Testis (tissue), 3 donors: ENCODE results near the gene SREBF2. TPM values are rescaled to one million over a fixed set of nuclear protein-coding genes. Genes with fewer than 3 reads are reported as not detected.
A peak's percentile ranks its signal among the peaks of the same experiment; 100 is the strongest.

Source experiments
- DNase-seq: peaks from one replicate; pipeline ENCODE4 v3.0.0-alpha.2; 2019
- H3K27ac ChIP-seq, 2 donors: fragments of 200-600 bp; sonication (generic); one replicate each; pipeline ENCODE4 v1.5.1; 2019
- H3K27me3 ChIP-seq: fragments of 200-600 bp; sonication (generic); one replicate; pipeline ENCODE4 v1.5.1; 2019
- H3K36me3 ChIP-seq: fragments of 200-600 bp; sonication (generic); one replicate; pipeline ENCODE4 v1.5.1; 2017; ENCODE audit warnings: low read depth; ENCODE audit errors: missing control alignments
- H3K4me1 ChIP-seq: fragments of 200-600 bp; sonication (generic); one replicate; pipeline ENCODE4 v1.5.1; 2019
- H3K4me3 ChIP-seq, 2 donors: fragments of 200-600 bp; sonication (generic); one replicate each; pipeline ENCODE4 v1.5.1; 2017 to 2019
- H3K9me3 ChIP-seq: fragments of 200-600 bp; sonication (generic); one replicate; pipeline ENCODE4 v1.5.1; 2017
- CTCF ChIP-seq, 3 experiments: fragments of 450-650 bp in 2 of 3; fragments of 200-600 bp in 1 of 3; sonication (generic) in 1 of 3; IDR thresholded peaks; one replicate each; pipeline ENCODE4 v1.5.1; 2016 to 2019; ENCODE audit warnings: antibody characterized with exemption in 3 of 3, mild to moderate bottlenecking in 2 of 3, moderate library complexity in 1 of 3
- POLR2A ChIP-seq: fragments of 450-650 bp; IDR thresholded peaks from one replicate; pipeline ENCODE4 v1.6.1; 2017; ENCODE audit warnings: antibody characterized with exemption, mild to moderate bottlenecking, moderate library complexity
- WGBS, 2 donors: methylation state at CpG; one replicate each; pipeline ENCODE4 v1.1.5; 2018; 5-methylcytosine and 5-hydroxymethylcytosine counted together
- intact Hi-C: fragments of 100-400 bp; cut with DNase I; formaldehyde crosslinking; loops from one replicate; pipeline ENCODE4 v1.15.1; 2023; ENCODE audit warnings: low total_unique reads
- polyA plus RNA-seq: library from polyadenylated mRNA; stranded (reverse); fragments of 350-450 nt; fragmentation: Illumina TruSeq; extraction: RNeasy Lipid Tissue Mini Kit (QIAGEN cat#74804); gene quantifications from one replicate; pipeline ENCODE4 v1.2.3, GENCODE V29; 2014; ENCODE audit warnings: low read depth, low replicate concordance; ENCODE audit not compliant: insufficient read depth
- total RNA-seq, 2 donors: library from RNA; depleted of rRNA; stranded (reverse); fragments of >200 nt; gene quantifications; one replicate each; pipeline ENCODE4 v1.2.3, GENCODE V29; 2016

The SREBF2 gene
- total and polyA plus RNA-seq, 3 donors from 2014 or later = 59.7 to 119 (median 79.8) TPM

- intact Hi-C loops = no loop called here
- no peak for TF ChIP-seq CTCF (IDR thresholded peaks at IDR 0.05)
- TF ChIP-seq POLR2A = no peak
- no peaks in the 10 kb centered on the region for H3K27me3 ChIP-seq
- H3K9me3 ChIP-seq = no peaks in the 10 kb centered on the region
- no peak for DNase-seq
- H3K4me1 ChIP-seq = peaks cover 24% of the 10 kb centered on the region
- H3K36me3 ChIP-seq = no peaks in the 10 kb centered on the region
- WGBS, 2 donors = 62 to 76% methylated on average over 10 of the region's 10 CpGs
- H3K4me3 ChIP-seq = no peak overlapping the region
- H3K27ac ChIP-seq = peak overlapping the region; percentile 29 to 54
Observed at GRCh38 chr22:41846268-41846987, 13.5 kb downstream of the SREBF2 start.

GRCh38 chr22:41847300-41847699, 14.4 kb downstream of the SREBF2 start:
- DNase-seq = no peak
- Histone ChIP-seq H3K27me3 (no peaks in the 10 kb centered on the region), H3K27ac (no peak overlapping the region), H3K4me3 (no peak overlapping the region), H3K36me3 (no peaks in the 10 kb centered on the region), H3K4me1 (peaks cover 23% of the 10 kb centered on the region), H3K9me3 (no peaks in the 10 kb centered on the region)
- 66 to 71% methylated on average over 1 to 2 of the region's 2 CpGs for WGBS, 2 donors
- intact Hi-C loops = no loop called here
- TF ChIP-seq CTCF (IDR thresholded peaks at IDR 0.05) (no peak), POLR2A (no peak)

- Histone ChIP-seq H3K4me1 (peaks cover 12% of the 10 kb centered on the region), H3K4me3 (no peak overlapping the region), H3K27me3 (no peaks in the 10 kb centered on the region), H3K36me3 (no peaks in the 10 kb centered on the region), H3K9me3 (no peaks in the 10 kb centered on the region), H3K27ac (no peak overlapping the region)
- intact Hi-C loops = no loop called here
- 67 to 71% methylated on average over 5 of the region's 5 CpGs for WGBS, 2 donors
- DNase-seq = no peak
- no peak for TF ChIP-seq POLR2A
- no peak for TF ChIP-seq CTCF (IDR thresholded peaks at IDR 0.05)
Observed at GRCh38 chr22:41848468-41848867, 15.6 kb downstream of the SREBF2 start.

GRCh38 chr22:41856469-41856868, 23.6 kb downstream of the SREBF2 start:
- no peaks in the 10 kb centered on the region for H3K9me3 ChIP-seq
- intact Hi-C loops = no loop called here
- no peaks in the 10 kb centered on the region for H3K27me3 ChIP-seq
- H3K36me3 ChIP-seq = no peaks in the 10 kb centered on the region
- H3K4me3 ChIP-seq = no peak overlapping the region
- H3K27ac ChIP-seq = peak overlapping the region in 1 of 2 donors; percentile 24
- peaks cover 14% of the 10 kb centered on the region for H3K4me1 ChIP-seq
- TF ChIP-seq CTCF (IDR thresholded peaks at IDR 0.05) (no peak), POLR2A (no peak)
- no peak for DNase-seq
- 66 to 68% methylated on average over 2 of the region's 2 CpGs for WGBS, 2 donors
